Ramos (cell line): Measurements from ENCODE around the gene LDB2.
"Not testable (repeated sequence)": the region's sequence is repeated elsewhere in the genome, so short reads cannot be mapped to it uniquely, and the experiment has no call there.

Source experiments
- in situ Hi-C: fragments of 300-500 bp; cut with MboI; formaldehyde crosslinking; loops from one replicate; pipeline ENCODE4 v1.14.3; 2022; ENCODE audit warnings: low sequenced_read_pairs; ENCODE audit not compliant: unreplicated experiment

Gene LDB2

DNA sequence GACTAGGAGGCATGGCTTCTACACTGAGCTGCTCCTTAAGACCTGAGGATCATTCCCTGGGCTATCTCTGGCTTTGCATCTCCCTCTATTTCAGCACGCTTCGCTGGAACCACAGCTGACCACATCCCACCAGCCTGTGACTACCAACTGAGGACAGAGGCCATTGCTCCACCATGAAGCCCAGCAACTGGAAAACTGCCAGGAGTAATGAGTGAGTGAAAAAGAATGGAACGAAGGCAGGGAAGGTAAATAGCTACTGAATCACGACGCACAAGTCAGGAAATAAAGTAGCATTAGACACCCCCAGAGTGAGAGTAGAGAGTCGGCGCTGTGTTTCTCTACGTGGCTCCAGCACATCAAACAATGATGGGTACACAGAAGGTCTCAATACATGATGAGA is 314.7 kb downstream of the LDB2 start:
- in situ Hi-C loops = no loop called here

DNA sequence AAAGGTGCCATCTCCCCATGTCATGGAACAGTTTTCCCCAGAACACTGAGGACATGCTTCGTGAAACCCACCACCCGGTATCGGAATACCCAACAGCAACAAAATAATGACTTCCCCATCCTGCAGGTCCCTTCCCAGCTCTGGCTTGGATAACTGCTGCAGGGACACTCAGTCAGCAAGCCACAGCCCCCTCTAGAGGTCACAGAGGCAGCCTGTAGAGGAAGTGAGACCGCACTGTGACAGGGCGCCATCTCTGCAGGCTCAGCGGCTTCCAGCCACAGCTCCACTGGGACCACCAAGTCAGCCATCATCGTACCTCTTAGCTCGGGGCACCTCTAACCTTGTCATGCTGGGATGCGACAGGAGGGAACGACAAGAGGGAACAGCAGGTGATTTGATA is 315.9 kb downstream of the LDB2 start:
- in situ Hi-C loops = no loop called here

DNA sequence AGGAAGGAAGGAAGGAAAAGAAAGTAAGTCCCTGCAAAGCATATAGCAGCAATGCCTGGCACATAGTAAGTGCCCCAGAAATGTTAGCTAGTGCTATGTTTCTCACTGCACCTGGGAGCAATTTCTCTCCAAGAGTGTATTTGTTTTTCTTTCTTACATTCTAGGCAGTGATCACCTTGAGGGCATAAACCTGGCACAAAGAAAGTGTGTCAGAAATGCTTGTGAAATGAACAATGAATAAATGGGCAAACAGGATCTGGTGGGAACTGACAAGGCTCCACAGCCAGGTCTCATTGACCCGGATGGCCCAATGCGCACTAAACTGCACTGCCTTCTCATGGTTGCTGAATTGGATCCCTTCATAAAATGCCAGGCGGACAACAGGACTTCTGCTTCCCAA is 316.4 kb downstream of the LDB2 start:
- in situ Hi-C loops = no loop called here

DNA sequence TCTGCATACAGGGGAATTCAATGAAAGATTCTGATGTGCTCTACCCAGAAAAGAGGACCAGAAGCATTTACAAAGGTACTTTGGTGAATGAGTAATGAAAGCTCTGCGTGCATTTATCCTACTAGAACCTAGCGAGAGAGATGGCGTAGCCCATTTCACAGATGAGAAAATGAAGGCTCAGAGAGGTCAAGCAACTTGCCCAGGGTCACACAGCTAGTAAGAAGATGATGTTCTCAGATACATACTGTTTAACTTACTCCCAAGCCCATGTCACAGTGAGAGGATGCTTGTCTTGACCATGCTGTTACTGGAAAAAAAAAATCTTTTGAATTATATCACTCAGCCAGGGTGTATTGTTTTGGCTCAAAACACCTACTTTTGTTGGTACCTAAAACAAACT is 317.3 kb downstream of the LDB2 start:
- in situ Hi-C loops = no loop called here

DNA sequence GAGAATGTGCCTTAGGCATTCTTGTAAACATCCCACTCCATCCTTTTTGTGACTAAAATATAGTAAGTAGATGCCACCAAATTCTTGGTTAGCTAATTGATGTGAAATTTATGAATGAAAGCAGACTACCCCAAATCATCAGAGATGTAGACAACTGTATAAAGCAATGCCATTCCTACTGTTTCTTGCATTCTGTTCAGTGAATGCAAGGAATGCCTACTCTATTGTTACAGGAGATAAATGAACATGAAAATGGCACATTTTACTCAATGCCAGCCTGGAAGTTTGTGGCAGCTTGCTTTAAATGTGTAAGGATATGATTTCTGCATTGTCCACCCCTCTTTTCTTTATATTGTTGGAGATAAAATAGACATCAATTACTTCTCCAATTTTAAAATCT is 317.9 kb downstream of the LDB2 start:
- in situ Hi-C loops = no loop called here

DNA sequence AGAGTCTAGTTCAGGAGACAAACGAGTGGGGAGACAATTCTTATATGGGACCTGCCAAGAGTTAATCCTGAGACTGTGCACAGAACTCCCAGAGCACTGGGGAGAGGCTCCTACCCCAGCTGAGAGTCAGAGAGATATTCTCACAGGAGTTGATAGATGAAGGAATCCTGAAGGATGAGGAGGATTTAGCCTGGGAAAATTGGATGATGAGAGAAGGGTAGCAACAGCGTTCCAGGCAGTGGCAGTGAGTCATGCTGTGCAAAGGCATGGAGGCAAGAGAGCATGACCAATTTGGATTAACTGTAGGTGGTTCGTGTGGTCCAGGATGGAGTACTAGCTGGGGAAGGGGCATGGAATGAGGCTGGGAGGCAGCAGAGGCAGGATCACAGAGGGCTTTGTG is 318.6 kb downstream of the LDB2 start:
- in situ Hi-C loops = no loop called here

DNA sequence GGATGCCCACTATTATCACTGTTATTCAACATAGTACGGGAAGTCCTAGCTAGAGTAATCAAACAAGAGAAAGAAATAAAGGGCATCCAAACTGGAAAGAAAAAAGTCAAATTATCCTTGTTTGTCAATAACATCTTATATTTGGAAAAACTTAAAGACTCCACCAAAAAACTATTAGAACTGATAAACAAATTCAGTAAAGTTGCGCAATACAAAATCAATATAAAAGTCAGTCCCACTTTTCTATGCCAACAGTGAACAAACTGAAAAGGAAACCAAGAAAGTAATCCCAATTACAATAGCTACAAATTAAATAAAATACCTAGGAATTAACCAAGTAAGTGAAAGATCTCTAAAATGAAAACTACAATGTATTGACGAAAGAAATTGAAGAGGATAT is 321.3 kb downstream of the LDB2 start:
- in situ Hi-C loops = no loop called here

DNA sequence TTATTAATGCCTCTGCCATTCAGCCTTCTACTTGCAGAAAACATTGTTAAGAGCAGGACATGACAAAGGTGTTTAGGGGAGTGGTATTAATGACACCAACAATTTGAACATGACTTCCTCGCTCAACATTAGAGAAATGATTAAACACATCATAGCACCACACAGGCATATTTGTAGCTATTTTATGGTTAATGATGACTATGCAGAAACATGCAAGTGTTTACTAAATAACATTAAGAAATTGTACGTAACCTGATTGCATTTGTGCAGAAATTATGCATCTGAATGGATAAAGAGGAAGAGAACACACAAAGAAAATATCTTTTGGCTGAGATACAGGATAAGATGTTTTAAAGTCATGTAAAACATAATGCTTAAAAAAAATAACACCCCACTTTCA is 323.5 kb downstream of the LDB2 start:
- in situ Hi-C loops = no loop called here

DNA sequence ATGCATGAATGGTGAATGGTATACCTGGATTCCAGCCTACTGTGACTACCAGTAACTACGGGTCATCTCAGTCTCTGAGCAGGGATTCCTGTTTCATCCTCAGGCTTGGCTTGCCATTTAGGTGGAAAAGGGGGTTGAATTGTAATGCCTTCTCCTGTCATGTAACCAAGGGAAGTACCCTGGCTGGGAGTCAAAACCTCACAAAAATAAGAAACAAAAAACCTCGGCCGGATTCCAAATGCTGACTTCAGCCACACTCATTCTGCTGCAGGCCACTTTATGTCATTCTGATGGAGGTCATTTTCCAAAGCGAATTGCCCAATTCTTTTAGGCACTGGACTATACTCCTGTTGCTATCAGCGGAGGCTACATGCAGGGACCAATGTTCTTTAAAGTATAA is 324.7 kb downstream of the LDB2 start:
- in situ Hi-C loops = no loop called here

DNA sequence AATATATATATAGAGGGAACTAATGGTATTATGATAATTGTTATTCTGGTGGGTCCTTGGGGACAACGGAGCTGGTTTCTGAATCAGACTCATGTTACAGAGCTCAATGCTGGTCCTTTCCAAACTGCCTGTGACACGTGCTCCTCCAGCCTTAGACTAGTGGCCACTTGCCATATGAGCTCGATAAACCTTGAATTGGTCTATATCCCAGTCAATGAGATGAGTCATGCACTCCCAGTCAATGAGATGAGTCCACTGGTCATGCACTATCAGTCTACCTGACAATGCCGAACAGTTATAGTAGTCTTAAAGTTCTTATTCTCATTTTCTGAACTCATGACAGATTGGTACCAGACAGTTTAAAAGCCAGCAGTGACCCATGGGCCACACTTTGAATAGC is 325.2 kb downstream of the LDB2 start:
- in situ Hi-C loops = no loop called here

DNA sequence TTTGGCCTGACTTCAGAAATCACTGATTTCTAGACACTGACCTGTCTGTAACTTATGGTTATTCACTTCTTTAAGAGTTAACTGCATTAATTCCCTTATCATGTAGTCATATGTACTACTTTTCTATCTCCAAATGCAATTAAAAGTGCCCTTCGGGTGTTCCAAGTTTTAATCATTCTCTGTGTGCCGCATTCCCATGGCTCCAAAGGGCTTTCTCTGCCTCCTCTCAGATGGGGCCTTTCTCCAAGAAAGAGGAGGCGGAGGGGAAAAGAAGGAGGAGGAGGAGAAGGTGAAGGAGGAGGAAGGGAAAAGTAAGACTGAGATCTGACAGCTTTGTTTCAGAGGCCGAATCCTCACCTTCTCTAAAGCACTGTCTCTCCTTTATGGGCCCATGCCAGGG is 325.8 kb downstream of the LDB2 start:
- in situ Hi-C loops = no loop called here

DNA sequence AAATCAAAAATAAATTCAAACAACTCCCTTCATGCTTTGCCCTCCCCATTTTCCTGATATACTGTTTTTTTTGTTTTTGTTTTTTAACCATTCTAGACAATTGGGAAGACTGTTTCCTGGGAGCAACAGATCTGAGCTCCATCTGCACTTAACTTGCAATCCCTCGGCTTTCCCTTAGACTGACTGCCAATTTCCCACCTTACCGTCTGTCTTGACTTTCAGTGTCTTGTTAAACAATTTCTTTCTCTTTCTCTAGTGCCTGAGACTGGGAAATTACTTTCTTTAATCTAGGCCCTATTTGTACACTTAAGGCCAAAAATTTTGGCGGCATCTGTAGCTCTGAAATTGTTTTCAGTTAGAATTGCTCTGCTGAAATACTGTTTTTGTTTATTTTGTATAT is 326.3 kb downstream of the LDB2 start:
- in situ Hi-C loops = no loop called here

DNA sequence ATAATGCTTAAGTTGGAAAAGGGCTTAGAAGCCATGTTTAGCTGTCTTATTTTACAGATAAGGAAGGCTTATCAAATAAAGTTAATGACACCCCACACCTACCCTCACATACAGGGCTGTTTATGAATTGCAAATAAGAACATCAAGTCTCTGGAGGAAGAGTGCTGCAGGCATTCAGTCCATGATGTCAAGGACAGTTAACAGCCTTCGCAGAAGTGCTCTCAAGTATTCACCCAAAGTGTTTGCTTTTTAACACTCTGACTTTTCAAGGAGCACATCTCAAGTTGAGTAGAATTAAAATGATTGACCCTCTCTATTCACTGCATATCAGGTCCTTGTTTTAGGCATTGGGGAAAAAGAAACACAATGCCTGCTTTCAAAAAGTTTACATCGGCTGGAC is 328.7 kb downstream of the LDB2 start:
- in situ Hi-C loops = no loop called here

DNA sequence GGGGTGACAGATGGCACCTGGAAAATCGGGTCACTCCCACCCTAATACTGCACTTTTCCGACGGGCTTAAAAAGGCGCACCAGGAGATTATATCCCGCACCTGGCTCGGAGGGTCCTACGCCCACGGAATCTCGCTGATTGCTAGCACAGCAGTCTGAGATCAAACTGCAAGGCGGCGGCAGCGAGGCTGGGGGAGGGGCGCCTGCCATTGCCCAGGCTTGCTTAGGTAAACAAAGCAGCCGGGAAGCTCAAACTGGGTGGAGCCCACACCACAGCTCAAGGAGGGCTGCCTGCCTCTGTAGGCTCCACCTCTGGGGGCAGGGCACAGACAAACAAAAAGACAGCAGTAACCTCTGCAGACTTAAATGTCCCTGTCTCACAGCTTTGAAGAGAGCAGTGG is 341.1 kb downstream of the LDB2 start:
- in situ Hi-C loops = not testable (repeated sequence)

DNA sequence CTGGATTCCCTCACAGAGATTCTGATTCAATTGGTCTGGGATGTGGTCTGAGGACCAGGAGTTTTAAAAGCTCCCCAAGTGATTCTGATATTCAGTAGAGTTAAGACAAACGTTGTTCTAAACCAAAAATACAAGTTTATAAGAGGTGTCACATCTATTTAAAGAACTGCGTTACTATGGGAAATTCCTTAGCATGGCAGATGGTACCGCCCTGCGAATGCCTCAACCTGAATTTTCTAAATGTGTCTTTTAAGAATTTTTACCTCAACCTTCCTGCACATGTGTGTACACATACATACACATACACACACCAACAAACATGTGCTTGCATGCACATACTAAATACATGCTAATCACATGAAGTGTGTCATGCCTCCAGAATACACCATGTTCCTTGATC is 343.3 kb downstream of the LDB2 start:
- in situ Hi-C loops = no loop called here

DNA sequence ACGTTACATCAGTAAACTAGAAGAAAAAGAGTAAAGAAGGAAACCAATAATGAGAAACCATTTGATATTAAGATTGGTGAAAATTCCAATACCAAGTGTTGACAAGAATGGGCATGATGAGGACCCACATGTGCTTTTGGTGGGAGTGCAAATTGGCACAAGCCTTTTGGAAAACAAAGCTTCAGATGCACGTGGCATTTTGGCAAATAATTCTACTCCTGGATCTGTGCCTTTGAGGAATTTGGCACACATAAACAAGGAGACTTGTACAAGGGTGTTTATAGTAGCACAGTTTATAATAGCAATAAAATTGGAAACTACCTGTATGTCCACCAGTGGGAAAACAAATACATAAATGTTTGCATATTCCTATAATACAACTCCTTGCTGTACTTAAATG is 347.9 kb downstream of the LDB2 start:
- in situ Hi-C loops = no loop called here

DNA sequence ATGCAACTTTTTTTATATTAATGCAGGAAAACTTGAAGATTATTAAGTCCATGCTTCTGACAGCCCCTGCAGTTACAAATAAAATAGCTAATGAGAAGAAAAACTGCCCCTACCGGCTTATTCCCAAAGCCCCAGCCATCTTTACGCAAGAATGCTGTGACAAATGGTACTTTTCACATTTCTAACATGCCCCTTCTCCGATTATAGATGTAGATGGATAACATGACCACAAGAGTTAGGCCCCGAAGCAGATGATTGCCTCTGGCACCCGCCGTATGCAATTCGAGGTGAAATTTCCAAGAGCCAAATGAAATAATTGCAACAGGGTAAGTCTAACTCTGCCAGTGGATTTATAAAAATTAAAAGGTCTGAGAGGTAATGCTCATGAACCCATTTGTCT is 352.8 kb downstream of the LDB2 start:
- in situ Hi-C loops = no loop called here

DNA sequence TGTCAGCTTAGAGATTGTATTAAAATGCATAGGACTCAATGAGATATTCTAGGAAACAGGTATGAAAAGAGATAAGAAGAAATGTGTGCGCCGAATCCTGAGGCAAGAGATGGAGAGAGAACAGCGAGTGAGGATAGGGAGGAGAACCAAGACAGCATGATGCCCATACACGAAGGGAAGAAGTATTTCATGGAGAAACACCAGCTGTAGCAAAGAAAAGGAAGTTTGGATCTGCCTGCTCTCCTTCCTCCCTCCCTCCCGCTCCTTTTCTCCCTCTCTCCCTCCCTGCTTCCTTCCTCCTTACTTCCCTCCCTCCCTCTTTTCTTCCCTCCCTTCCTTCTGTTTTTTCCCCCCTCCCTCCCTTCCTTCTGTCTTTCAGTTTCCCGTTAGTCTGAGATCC is 353.6 kb downstream of the LDB2 start:
- in situ Hi-C loops = no loop called here

DNA sequence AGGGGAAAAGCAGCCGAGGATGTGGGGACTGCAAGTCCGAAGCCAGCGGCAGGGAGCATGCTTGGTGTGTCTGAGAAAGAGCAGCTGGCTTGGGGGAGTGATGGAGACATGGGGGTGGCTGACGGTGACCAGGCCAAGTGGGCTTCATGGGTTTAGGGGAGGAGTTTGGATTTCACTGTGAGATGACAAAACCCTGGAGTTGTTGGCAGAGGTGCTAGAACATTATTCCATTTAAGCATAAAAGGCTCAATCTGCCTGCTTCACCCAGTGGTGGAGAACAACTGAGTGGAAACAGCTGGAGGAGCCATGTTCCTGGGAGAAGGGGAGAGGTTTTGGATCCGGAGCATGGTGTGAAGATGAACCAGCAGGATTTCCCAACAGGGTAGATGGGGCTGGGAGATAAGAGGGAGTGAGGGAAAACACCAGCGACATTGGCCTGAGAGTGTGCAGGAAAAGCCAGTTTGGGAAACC is 354.2 kb downstream of the LDB2 start:
- in situ Hi-C loops = no loop called here

DNA sequence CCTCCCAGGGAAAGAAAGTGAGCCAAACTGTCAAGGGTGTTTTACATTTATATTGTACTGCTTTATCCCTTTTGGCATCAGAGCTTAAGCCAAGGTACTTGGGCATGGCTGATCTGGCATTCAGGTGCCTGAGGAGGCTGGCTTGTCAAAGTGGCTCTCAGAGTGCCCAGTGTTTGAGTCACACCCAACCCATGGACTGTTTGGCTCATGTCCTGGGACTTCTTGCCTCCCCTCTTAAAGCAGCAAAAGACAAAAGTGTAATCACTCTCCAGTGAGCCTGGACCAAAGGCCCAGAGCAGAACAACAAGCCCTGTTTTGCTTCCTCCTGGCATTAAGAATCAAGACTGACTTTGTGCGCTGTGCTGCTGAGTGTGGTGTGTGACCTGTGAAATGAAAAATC is 360.5 kb downstream of the LDB2 start:
- in situ Hi-C loops = no loop called here

DNA sequence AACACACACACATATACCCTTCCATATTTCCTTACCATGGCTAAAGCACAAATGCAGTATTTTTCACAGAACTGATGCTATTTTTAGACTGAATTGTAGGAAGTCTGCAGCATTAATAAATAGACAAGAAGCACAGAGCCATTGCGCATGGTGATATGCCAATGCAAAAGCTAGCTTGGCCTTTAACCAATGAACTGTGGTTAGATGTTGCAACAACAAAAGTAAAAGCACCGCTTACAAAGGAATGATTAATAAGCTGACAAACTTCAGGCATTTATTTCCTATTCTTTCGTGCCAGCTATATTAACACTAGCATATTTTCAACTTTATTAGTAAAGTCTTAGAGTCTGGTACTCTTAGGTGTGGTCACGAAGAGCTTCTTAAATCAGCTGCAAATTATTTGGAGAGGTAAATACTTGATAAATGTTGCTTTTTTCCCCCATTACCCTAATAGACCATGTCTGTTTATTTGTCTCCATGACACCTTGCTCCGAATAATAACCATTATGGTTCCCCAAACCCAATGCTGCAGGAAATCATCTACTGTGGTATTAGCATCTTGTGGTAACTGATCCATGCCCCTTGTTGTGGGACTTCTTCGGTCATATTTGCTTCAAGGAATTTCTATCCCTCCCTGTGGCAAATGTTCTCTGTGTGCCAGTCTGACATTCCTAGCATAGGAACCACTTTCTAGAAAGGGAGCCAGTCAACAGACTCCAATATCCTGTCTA is 366.0 kb downstream of the LDB2 start:
- in situ Hi-C loops = no loop called here
